H1 (cell line): ENCODE measurements around the gene CDC42BPB. TPM values are rescaled to one million over a fixed set of nuclear protein-coding genes. Genes with fewer than 3 reads are reported as not detected.

Experiments used
- CTCF ChIA-PET: fragments of 300-600 bp; sonication (Branson Sonifier 250); formaldehyde crosslinking; loops from one replicate; lab custom pipeline; 2021; ENCODE audit not compliant: partially characterized antibody; lab: Charles Lee
- POLR2A ChIA-PET: fragments of 300-600 bp; sonication (Branson Sonifier 250); formaldehyde crosslinking; loops from one replicate; lab custom pipeline; 2021; ENCODE audit warnings: inconsistent platforms; ENCODE audit not compliant: partially characterized antibody; lab: Charles Lee
- DNase-seq, 2 experiments: peaks; one replicate each; pipeline versions ENCODE4 v3.0.0 to v3.0.0-alpha.2; 2010 to 2022; ENCODE audit warnings: low spot score in 2 of 2, low read depth in 1 of 2, mixed read lengths in 1 of 2
- FAIRE-seq: peaks from 2 replicates; lab custom pipeline; 2011; peaks lifted over from hg19 to GRCh38; lab: Jason Lieb, UNC
- H2AFZ ChIP-seq: 2 replicates; pipeline ENCODE4 v1.8.1; 2012; ENCODE audit warnings: low read length, inconsistent platforms
- H2AK5ac ChIP-seq: 2 replicates; pipeline ENCODE4 v1.6.1; 2013; ENCODE audit warnings: low read depth, low read length
- H2BK120ac ChIP-seq: replicated peaks from 2 replicates; pipeline ENCODE3; 2013; ENCODE audit warnings: low read depth, low read length, inconsistent platforms
- H2BK12ac ChIP-seq: 2 replicates; pipeline ENCODE4 v1.6.1; 2013; ENCODE audit warnings: low read depth, low read length
- H2BK15ac ChIP-seq: 2 replicates; pipeline ENCODE4 v1.6.1; 2013; ENCODE audit warnings: low read length
- H2BK20ac ChIP-seq: 2 replicates; pipeline ENCODE4 v1.6.1; 2013; ENCODE audit warnings: low read length
- H2BK5ac ChIP-seq: 2 replicates; pipeline ENCODE4 v1.6.1; 2013; ENCODE audit warnings: low read depth, low read length
- H3K14ac ChIP-seq: 2 replicates; pipeline ENCODE4 v1.6.1; 2013; ENCODE audit warnings: inconsistent platforms; ENCODE audit not compliant: insufficient read length
- H3K18ac ChIP-seq: 2 replicates; pipeline ENCODE4 v1.6.1; 2013; ENCODE audit warnings: low read length; ENCODE audit errors: extremely low read depth
- H3K23ac ChIP-seq: 2 replicates; pipeline ENCODE4 v1.6.1; 2013; ENCODE audit warnings: inconsistent platforms; ENCODE audit not compliant: insufficient read length
- H3K23me2 ChIP-seq: 2 replicates; pipeline ENCODE4 v1.6.1; 2013; ENCODE audit warnings: low read depth, low read length
- H3K27ac ChIP-seq: 2 replicates; pipeline ENCODE4 v1.6.1; 2011; ENCODE audit warnings: low read depth, low read length, inconsistent platforms
- H3K27me3 ChIP-seq, 4 experiments: replicated peaks in 1 of 4; 1 replicate in 1 of 4; 2 replicates in 3 of 4; pipeline versions ENCODE4 v1.6.1 to v1.8.1; 2011 to 2013; ENCODE audit warnings: low read length in 3 of 4, mild to moderate bottlenecking in 3 of 4, inconsistent platforms in 2 of 4, mixed read lengths in 2 of 4, moderate library complexity in 1 of 4; ENCODE audit not compliant: control insufficient read depth in 3 of 4, insufficient read depth in 3 of 4; ENCODE audit errors: extremely low read depth in 1 of 4
- H3K36me3 ChIP-seq, 4 experiments: 2 replicates each; pipeline versions ENCODE4 v1.6.1 to v1.8.1; 2011 to 2013; ENCODE audit warnings: mild to moderate bottlenecking in 4 of 4, low read length in 3 of 4, moderate library complexity in 2 of 4, control low read depth in 1 of 4, inconsistent platforms in 1 of 4; ENCODE audit not compliant: insufficient read depth in 4 of 4, control insufficient read depth in 2 of 4
- H3K4ac ChIP-seq: replicated peaks from 2 replicates; pipeline ENCODE3; 2013; ENCODE audit warnings: low read length, low read depth, mixed read lengths, inconsistent platforms; ENCODE audit not compliant: insufficient read length
- H3K4me1 ChIP-seq, 4 experiments: replicated peaks in 1 of 4; 1 replicate in 1 of 4; 2 replicates in 3 of 4; pipeline versions ENCODE4 v1.6.1 to v1.8.1; 2011 to 2013; ENCODE audit warnings: low read length in 3 of 4, inconsistent platforms in 2 of 4, mixed read lengths in 1 of 4; ENCODE audit not compliant: insufficient read depth in 4 of 4, control insufficient read depth in 3 of 4
- H3K4me2 ChIP-seq, 2 experiments: 2 replicates each; pipeline versions ENCODE4 v1.6.1 to v1.8.1; 2011 to 2013; ENCODE audit warnings: low read depth in 2 of 2, low read length in 2 of 2, control low read depth in 1 of 2, inconsistent platforms in 1 of 2, mild to moderate bottlenecking in 1 of 2; ENCODE audit not compliant: insufficient read depth in 1 of 2
- H3K4me3 ChIP-seq, 4 experiments: fragments of 200-600, 300-600 bp in 1 of 4; sonication (generic), shearing (Covaris generic), sonication (Bioruptor Twin) in 1 of 4; 2 replicates each; pipeline versions ENCODE4 v1.5.1 to v1.8.1; 2011 to 2016; ENCODE audit warnings: low read length in 4 of 4, low read depth in 3 of 4, control low read depth in 2 of 4, inconsistent platforms in 2 of 4, mild to moderate bottlenecking in 2 of 4, mixed read lengths in 1 of 4, moderate library complexity in 1 of 4; ENCODE audit not compliant: insufficient read depth in 2 of 4; ENCODE audit errors: extremely low read depth in 1 of 4
- H3K56ac ChIP-seq: replicated peaks from 2 replicates; pipeline ENCODE3; 2013; ENCODE audit warnings: low read depth, mild to moderate bottlenecking, mixed read lengths, low read length, inconsistent platforms; ENCODE audit not compliant: insufficient read length
- H3K79me1 ChIP-seq: 2 replicates; pipeline ENCODE4 v1.6.1; 2013; ENCODE audit warnings: low read depth, low read length, control low read depth
- H3K79me2 ChIP-seq, 2 experiments: 2 replicates each; pipeline versions ENCODE4 v1.6.1 to v1.8.1; 2012 to 2013; ENCODE audit warnings: low read length in 2 of 2, mild to moderate bottlenecking in 2 of 2, inconsistent platforms in 1 of 2; ENCODE audit not compliant: insufficient read depth in 2 of 2, control insufficient read depth in 1 of 2
- H3K9ac ChIP-seq, 4 experiments: replicated peaks in 1 of 4; 1 replicate in 1 of 4; 2 replicates in 3 of 4; pipeline versions ENCODE4 v1.6.1 to v1.8.1; 2011 to 2013; ENCODE audit warnings: low read depth in 3 of 4, low read length in 3 of 4, control low read depth in 2 of 4, mild to moderate bottlenecking in 2 of 4, moderate library complexity in 2 of 4, inconsistent platforms in 1 of 4; ENCODE audit errors: extremely low read depth in 1 of 4
- H3K9me3 ChIP-seq, 2 experiments: 2 replicates each; pipeline versions ENCODE4 v1.6.1 to v1.8.1; 2012 to 2013; ENCODE audit warnings: mild to moderate bottlenecking in 2 of 2, moderate library complexity in 2 of 2, control low read depth in 1 of 2, inconsistent platforms in 1 of 2, low read depth in 1 of 2, low read length in 1 of 2, mixed read lengths in 1 of 2; ENCODE audit not compliant: insufficient read depth in 2 of 2
- H4K20me1 ChIP-seq, 2 experiments: replicated peaks in 1 of 2; 2 replicates each; pipeline versions ENCODE3 to v1.8.1; 2011 to 2013; ENCODE audit warnings: inconsistent platforms in 2 of 2, low read length in 2 of 2, mild to moderate bottlenecking in 1 of 2; ENCODE audit not compliant: insufficient read depth in 2 of 2, control insufficient read depth in 1 of 2
- H4K5ac ChIP-seq: 2 replicates; pipeline ENCODE4 v1.6.1; 2013; ENCODE audit warnings: low read length, low read depth, mixed read lengths, inconsistent platforms; ENCODE audit not compliant: insufficient read length
- H4K8ac ChIP-seq: 2 replicates; pipeline ENCODE4 v1.8.0; 2013; ENCODE audit warnings: mild to moderate bottlenecking, moderate library complexity, low read length, inconsistent platforms; ENCODE audit not compliant: insufficient read depth; ENCODE audit errors: extremely low read depth
- H4K91ac ChIP-seq: replicated peaks from 2 replicates; pipeline ENCODE3; 2013; ENCODE audit warnings: low read length, mixed read lengths, inconsistent platforms; ENCODE audit not compliant: insufficient read length
- EGR1 ChIP-seq: IDR thresholded peaks from 2 replicates; pipeline ENCODE4 v1.6.1; 2011; ENCODE audit warnings: low read depth, low read length, borderline replicate concordance
- SP4 ChIP-seq: IDR thresholded peaks from 2 replicates; pipeline ENCODE4 v1.6.1; 2012; ENCODE audit warnings: low read length, inconsistent platforms
- WGBS, 2 experiments: shearing (Covaris generic) in 1 of 2; methylation state at CpG; one replicate each; pipeline versions ENCODE4 v1.1.6 to v1.1.7; 2013 to 2015; ENCODE audit warnings: low lambda C conversion rate in 2 of 2, mixed read lengths in 2 of 2, inconsistent platforms in 1 of 2, low coverage in 1 of 2, missing lambda C conversion rate in 1 of 2; ENCODE audit not compliant: insufficient replicate concordance in 2 of 2, insufficient coverage in 1 of 2, insufficient read length in 1 of 2; ENCODE audit errors: extremely low coverage in 1 of 2, missing lambda C conversion rate in 1 of 2; 5-methylcytosine and 5-hydroxymethylcytosine counted together
- polyA plus RNA-seq, 7 experiments: library from polyadenylated mRNA; depleted of rRNA in 3 of 7; stranded (reverse) in 5 of 7; unstranded in 2 of 7; fragments of >200 nt in 5 of 7; fragments of 200-250 nt in 2 of 7; gene quantifications; 1 replicate in 5 of 7; 2 replicates in 1 of 7; 4 replicates in 1 of 7; pipeline versions ENCODE4 v1.2.1 to v1.2.3, GENCODE V29; 2011 to 2013; ENCODE audit warnings: missing spikeins in 2 of 7, mixed read lengths in 2 of 7
- total RNA-seq: library from RNA; stranded (reverse); fragmentation: NEBNext Ultra II Directional; extraction: Animal tissue kit (Norgen Biotek cat#: 25700); gene quantifications from 2 replicates; pipeline ENCODE4 v1.2.1, GENCODE V29; 2021

CDC42BPB gene
- total and polyA plus RNA-seq, 2 of the 8 experiments (the other 6 are each of a cell fraction or from before 2014, with no cell fraction given), result 51.2 to 88.2 TPM

DNA sequence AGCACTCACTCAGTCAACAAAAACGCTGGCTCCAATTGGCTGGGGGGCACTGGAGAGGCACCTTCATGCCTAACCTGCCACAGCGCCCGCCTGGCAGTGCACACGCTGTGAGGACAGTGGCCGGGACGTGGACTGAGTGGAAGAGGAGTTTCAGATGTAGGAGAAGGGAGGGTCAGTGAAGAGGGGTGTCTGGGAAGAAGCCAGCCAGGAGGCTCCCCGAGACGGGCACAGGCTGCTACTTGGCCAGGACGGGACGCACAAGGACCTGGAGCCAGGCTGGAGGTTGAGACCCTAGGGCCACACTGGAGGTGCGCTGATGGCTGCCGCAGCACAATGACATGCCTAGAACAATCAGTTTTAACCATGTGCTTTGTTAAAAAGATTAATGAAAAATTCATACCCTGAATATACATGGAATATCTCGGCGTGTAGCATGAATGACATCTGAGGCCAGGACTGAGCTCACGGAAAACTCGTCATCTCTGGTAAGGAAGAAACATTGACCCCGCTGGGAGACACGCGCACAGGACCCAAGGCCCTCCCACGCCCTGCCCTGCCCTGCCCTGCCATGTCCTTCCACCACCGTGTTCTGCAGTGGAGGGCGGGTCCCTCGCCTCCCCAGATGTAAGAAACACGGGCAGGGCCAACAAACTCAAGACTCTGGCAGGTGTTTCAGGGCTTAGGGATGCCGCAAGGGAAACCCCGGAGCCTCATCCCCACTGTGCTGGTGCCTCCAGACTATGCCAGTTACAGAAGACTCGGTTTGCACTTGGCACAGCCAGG is 109.8 kb downstream of the CDC42BPB start:
- no peak overlapping the region for H2BK5ac ChIP-seq
- H3K4me3 ChIP-seq, result no peak overlapping the region
- no peaks in the 10 kb centered on the region for H3K79me1 ChIP-seq
- H2BK20ac ChIP-seq, result no peak overlapping the region
- H3K14ac ChIP-seq, result no peak overlapping the region
- H4K91ac ChIP-seq, result no peak overlapping the region
- H3K27ac ChIP-seq, result no peak overlapping the region; the same call in 1 of the 2 replicates
- 89% methylated on average over 27 of the region's 27 CpGs; no CpG with 5 or more reads in 1 of the 2 experiments for WGBS, 2 experiments
- H3K79me2 ChIP-seq, result no peaks in the 10 kb centered on the region
- no peak overlapping the region for H3K9ac ChIP-seq
- no peak overlapping the region for H2AFZ ChIP-seq
- H3K27me3 ChIP-seq, result no peaks in the 10 kb centered on the region
- no peak overlapping the region for H3K23ac ChIP-seq
- H4K20me1 ChIP-seq, result peaks cover 2 to 11% of the 10 kb centered on the region in 2 experiments
- peak overlapping the region; percentile 14; the same call in 1 of the 2 replicates for H4K8ac ChIP-seq
- peaks cover 11 to 68% (median 46%) of the 10 kb centered on the region in 4 experiments for H3K36me3 ChIP-seq
- H3K4me1 ChIP-seq, result no peaks in the 10 kb centered on the region
- no peak overlapping the region for H2AK5ac ChIP-seq
- CTCF ChIA-PET, result interaction anchor here (1.5 kb wide), 1 partner anchor 8 kb away, joined by 4 read pairs; no protein-coding TSS in a partner anchor
- no peak for DNase-seq
- H2BK12ac ChIP-seq, result no peak overlapping the region
- H3K18ac ChIP-seq, result no peak overlapping the region
- POLR2A ChIA-PET, result no interaction called here
- H3K4ac ChIP-seq, result no peak overlapping the region
- no peak overlapping the region for H3K56ac ChIP-seq
- no peak overlapping the region for H2BK120ac ChIP-seq
- no peak overlapping the region for H3K4me2 ChIP-seq
- TF ChIP-seq SP4 (no peak), EGR1 (no peak)
- TF ChIP-seq, all 59 proteins: peak for 0
- no peak for FAIRE-seq
- Histone ChIP-seq H4K5ac (no peak overlapping the region), H3K23me2 (no peaks in the 10 kb centered on the region), H3K9me3 (no peaks in the 10 kb centered on the region), H2BK15ac (no peak overlapping the region)
